Left ventricle myocardium inferior (tissue), 1 donor: Measurements from ENCODE around the gene PACSIN2. TPM values are rescaled to one million over a fixed set of nuclear protein-coding genes. Genes with fewer than 3 reads are reported as not detected.

Source experiments
- DNase-seq: peaks from one replicate; pipeline ENCODE4 v3.0.0-alpha.2; 2020
- H3K27ac ChIP-seq: fragments of 200-600 bp; replicated peaks from 2 replicates; pipeline ENCODE4 v1.8.0; 2021
- H3K27me3 ChIP-seq: fragments of 200-600 bp; 2 replicates; pipeline ENCODE4 v1.8.0; 2021; ENCODE audit warnings: low read depth
- H3K36me3 ChIP-seq: fragments of 200-600 bp; 2 replicates; pipeline ENCODE4 v1.8.0; 2021
- H3K4me1 ChIP-seq: fragments of 200-600 bp; 2 replicates; pipeline ENCODE4 v1.8.0; 2021
- H3K4me3 ChIP-seq: fragments of 200-600 bp; 2 replicates; pipeline ENCODE4 v1.8.0; 2021; ENCODE audit warnings: mild to moderate bottlenecking, moderate library complexity
- H3K9me3 ChIP-seq: fragments of 200-600 bp; replicated peaks from 2 replicates; pipeline ENCODE4 v1.8.0; 2021
- intact Hi-C: fragments of 100-400 bp; cut with micrococcal nuclease; formaldehyde crosslinking; loops from one replicate; pipeline ENCODE4 v1.11.0; 2022
- total RNA-seq: library from RNA; stranded (reverse); fragmentation: NEBNext Ultra II Directional; extraction: Animal tissue kit (Norgen Biotek cat#: 25700); gene quantifications from one replicate; pipeline ENCODE4 v1.2.1, GENCODE V29; 2021
- TF ChIP-seq, protein P1 (sequence below): fragments of 200-600 bp; IDR thresholded peaks from 2 replicates; pipeline ENCODE4 v1.8.0; 2021; ENCODE audit warnings: antibody characterized with exemption, mild to moderate bottlenecking, borderline replicate concordance
- donor health status: DM: no; HTN: yes; CAD: no; lungs with severe emphysema.

The PACSIN2 gene
- total RNA-seq, 1 donor from 2014 or later, result 64.8 TPM

DNA sequence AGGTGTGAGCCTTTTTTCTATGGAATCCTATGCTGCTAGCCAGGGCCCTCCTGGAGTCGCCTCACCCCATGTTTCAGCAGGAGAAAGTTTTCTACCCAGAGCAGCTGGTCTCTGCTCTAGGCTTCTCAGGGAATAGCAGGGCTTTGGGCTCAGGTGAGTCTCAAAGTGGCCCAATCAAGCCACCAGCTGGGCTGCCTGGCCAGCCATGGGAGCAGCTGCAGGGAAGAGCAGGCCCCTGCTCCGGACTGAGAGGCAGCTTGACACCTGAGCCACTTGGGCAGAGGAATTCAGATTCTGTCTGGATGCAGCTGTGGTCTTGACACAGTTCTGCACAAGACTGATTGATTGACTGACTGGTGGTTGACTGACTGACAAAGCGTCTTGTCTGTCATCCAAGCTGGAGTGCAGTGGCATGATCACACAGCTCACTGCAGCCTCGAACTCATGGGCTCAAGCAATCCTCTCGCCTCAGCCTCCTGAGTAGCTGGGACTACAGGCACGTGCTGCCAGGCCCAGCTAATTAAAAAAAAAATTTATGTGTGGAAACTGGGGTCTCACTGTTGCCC, 100.4 kb downstream of the PACSIN2 start:
- TF ChIP-seq, protein P1, sequence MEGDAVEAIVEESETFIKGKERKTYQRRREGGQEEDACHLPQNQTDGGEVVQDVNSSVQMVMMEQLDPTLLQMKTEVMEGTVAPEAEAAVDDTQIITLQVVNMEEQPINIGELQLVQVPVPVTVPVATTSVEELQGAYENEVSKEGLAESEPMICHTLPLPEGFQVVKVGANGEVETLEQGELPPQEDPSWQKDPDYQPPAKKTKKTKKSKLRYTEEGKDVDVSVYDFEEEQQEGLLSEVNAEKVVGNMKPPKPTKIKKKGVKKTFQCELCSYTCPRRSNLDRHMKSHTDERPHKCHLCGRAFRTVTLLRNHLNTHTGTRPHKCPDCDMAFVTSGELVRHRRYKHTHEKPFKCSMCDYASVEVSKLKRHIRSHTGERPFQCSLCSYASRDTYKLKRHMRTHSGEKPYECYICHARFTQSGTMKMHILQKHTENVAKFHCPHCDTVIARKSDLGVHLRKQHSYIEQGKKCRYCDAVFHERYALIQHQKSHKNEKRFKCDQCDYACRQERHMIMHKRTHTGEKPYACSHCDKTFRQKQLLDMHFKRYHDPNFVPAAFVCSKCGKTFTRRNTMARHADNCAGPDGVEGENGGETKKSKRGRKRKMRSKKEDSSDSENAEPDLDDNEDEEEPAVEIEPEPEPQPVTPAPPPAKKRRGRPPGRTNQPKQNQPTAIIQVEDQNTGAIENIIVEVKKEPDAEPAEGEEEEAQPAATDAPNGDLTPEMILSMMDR, result no peak
- DNase-seq, result no peak
- Histone ChIP-seq H3K4me1 (peaks cover 96% of the 10 kb centered on the region), H3K27me3 (no peaks in the 10 kb centered on the region), H3K9me3 (no peaks in the 10 kb centered on the region), H3K27ac (no peak overlapping the region), H3K36me3 (peaks cover 8% of the 10 kb centered on the region), H3K4me3 (no peak overlapping the region)
- intact Hi-C loops, result no loop called here

GRCh38 chr22:42913874-42914510, 101.0 kb downstream of the PACSIN2 start:
- no peak overlapping the region for H3K27ac ChIP-seq
- TF ChIP-seq, protein P1, result no peak
- intact Hi-C loops, result no loop called here
- no peaks in the 10 kb centered on the region for H3K9me3 ChIP-seq
- peaks cover 96% of the 10 kb centered on the region for H3K4me1 ChIP-seq
- no peaks in the 10 kb centered on the region for H3K27me3 ChIP-seq
- H3K36me3 ChIP-seq, result peaks cover 8% of the 10 kb centered on the region
- no peak for DNase-seq
- H3K4me3 ChIP-seq, result no peak overlapping the region

DNA sequence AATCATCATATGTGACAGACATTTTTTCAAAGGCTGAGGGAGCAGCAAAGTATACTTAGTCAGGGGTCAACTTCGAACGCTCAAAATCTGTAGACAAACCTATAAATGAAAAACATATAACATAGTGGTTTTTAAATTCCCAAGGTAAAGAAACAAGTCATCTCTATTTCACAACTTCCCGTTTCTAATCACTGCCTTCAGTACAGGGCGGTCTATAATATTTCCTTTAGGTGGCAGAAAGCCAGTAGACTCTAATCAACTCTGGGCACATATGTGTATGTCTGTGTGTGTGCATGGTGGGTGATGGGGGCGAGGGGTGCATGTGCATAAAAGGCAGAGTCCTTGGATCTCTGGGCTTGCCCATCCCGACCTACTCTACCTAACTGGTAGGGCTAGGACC, 102.9 kb downstream of the PACSIN2 start:
- H3K9me3 ChIP-seq, result no peaks in the 10 kb centered on the region
- DNase-seq, result no peak
- TF ChIP-seq, protein P1, result no peak
- intact Hi-C loops, result no loop called here
- peaks cover 96% of the 10 kb centered on the region for H3K4me1 ChIP-seq
- H3K27ac ChIP-seq, result peak overlapping the region; percentile 89
- H3K27me3 ChIP-seq, result no peaks in the 10 kb centered on the region
- H3K4me3 ChIP-seq, result no peak overlapping the region
- H3K36me3 ChIP-seq, result peaks cover 8% of the 10 kb centered on the region

GRCh38 chr22:42910221-42910942, 104.6 kb downstream of the PACSIN2 start:
- Histone ChIP-seq H3K4me1 (peaks cover 96% of the 10 kb centered on the region), H3K4me3 (peak overlapping the region; percentile 2), H3K9me3 (no peaks in the 10 kb centered on the region), H3K27me3 (no peaks in the 10 kb centered on the region), H3K27ac (peak overlapping the region; percentile 89), H3K36me3 (peaks cover 8% of the 10 kb centered on the region)
- intact Hi-C loops, result no loop called here
- DNase-seq, result no peak
- TF ChIP-seq, protein P1, result peak; percentile 39

GRCh38 chr22:42909363-42910058, 105.4 kb downstream of the PACSIN2 start:
- Histone ChIP-seq H3K4me1 (peaks cover 96% of the 10 kb centered on the region), H3K27ac (peak overlapping the region; percentile 89), H3K9me3 (no peaks in the 10 kb centered on the region), H3K36me3 (peaks cover 8% of the 10 kb centered on the region), H3K27me3 (no peaks in the 10 kb centered on the region), H3K4me3 (no peak overlapping the region)
- TF ChIP-seq, protein P1, result no peak
- intact Hi-C loops, result no loop called here
- no peak for DNase-seq
